Activated CD8-positive, alpha-beta memory T cell treated with anti-CD3 and anti-CD28 coated beads, Interleukin-2, amount 50 U/mL, for 1 hour (primary cell): Measurements from ENCODE around the gene PTPRK.

Source experiments
- DNase-seq: peaks from one replicate; pipeline ENCODE4 v3.0.0-alpha.2; 2020; ENCODE audit errors: extremely low read depth

Gene PTPRK

GRCh38 chr6:127924031-127924430 is 596.4 kb downstream of the PTPRK start:
- DNase-seq = no peak

- DNase-seq = no peak
These were observed 597.3 kb downstream of the PTPRK start for GRCh38 chr6:127923135-127923534.

- DNase-seq = no peak
These were observed 598.4 kb downstream of the PTPRK start for GRCh38 chr6:127921982-127922381.

- no peak for DNase-seq
These were observed 599.6 kb downstream of the PTPRK start for GRCh38 chr6:127920804-127921203.
